ENCODE measurements around the gene MR1.

The MR1 gene

GRCh38 chr1:181092883-181093458 is 59.2 kb downstream of the MR1 start:
- no peak for DNase-seq

DNA sequence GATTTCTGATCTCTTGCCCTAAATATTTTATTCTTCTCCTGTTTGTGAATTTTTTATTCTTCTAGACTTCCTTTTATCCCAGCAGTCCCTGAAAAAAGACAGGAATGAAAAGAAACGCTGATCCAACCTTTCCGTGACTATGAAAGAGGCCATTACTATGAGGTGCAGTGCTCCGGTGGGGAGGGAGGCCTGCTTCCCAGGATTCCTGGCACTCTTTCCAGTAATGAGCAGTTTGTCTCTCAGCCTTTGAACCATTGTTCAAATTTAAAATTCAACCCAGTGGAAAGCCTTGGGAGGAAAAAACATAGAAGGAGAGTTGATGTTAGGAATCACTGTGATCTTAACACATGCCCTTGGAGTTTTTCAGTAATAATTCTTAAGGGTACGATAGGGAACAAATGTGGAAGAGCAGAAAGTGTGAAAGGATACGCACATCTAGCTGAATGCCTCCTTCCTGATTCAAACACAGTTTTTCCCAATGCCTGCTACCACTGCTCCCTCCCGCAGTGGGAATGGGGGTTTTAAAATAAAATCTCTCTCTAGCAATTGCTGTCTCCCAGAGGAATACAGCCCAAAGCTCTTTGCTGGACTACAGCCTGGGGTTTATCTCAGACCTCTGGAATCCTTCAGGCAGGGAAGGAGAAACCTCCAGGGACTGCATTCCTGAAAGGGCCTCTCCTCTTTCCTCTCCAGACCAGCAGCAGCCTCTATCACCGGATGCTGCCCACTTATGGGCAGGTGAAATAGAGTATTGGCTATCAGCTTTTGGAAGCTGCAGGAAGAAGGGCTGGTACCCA is 60.8 kb downstream of the MR1 start:
- DNase-seq: no peak

DNA sequence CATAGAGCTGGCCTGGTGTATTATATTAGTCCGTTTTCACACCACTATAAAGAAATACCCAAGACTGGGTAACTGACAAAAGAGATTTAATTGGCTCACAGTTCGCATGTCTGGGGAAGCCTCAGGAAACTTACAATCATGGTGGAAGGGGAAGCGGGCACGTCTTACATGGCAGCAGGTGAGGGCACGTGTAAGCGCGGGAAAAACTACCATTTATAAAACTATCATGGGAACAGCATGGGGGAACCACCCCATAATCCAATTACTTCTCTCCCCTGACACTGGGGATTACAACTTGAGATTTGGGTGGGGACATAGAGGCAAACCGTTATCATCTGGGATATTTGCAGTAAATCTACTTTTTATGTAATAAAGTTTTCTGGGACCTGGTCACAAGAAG is 61.5 kb downstream of the MR1 start:
- no peak for DNase-seq

DNA sequence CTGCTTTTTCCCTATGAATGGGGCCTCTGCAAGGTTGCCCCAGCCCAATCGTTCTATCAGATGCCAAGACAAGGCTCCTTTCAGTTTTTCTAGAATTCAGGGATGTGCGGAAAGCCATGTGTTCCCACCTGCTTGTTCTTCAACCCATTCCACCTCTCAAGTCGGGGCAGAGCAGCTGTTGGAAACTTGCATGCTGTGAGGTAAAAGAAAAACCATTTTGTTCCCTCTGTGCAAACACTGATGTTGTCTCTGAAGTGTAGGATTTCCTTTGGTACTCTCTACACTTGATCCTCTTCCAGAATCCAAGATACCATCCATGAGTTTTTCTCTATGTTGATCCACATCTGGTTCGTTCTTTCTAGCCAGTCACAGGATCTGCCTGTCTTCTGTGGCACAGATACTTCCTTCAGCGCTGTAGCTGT is 62.0 kb downstream of the MR1 start:
- no peak for DNase-seq

- no peak for DNase-seq
These were observed 63.5 kb downstream of the MR1 start for GRCh38 chr1:181097242-181097641.

DNA sequence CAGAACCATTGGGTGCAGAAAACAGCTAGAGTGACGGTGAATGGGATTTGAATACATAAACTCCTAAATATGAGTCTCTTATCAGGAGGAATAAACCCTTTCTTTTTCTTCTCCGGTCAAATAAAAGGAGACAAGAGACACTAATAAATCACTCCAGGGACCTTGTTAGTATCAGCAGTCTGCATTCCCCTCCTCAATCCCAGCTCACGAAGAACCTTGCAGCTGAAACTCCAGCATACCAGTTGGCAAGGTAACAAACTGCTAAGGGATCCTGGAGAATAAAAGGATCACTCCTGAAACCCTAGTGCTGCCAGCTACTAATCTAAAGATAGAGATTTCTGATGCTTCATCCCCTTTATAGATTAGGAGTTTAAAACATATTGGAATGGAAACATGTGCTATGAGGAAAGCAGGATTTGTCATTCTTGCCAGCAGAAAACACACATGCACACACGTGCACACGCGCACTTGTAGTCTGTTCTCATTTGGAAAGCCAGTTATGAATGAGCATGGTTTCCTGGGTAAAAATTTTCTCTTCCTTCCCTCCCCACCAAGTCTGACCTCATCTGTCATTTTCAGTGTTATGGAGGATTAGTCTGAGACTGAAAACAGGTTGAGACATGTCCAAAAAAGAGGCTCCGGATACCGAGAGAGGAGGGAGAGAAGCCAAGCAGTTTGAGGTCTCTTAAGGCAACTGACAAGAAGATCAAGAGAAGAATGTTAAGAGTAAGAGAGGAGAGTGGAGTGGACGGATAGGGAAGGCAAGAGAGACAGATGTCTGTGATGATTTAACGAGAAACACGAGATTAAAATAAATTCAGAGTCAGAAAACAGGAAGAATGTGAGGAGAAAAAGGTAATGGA is 65.6 kb downstream of the MR1 start:
- no peak for DNase-seq

DNA sequence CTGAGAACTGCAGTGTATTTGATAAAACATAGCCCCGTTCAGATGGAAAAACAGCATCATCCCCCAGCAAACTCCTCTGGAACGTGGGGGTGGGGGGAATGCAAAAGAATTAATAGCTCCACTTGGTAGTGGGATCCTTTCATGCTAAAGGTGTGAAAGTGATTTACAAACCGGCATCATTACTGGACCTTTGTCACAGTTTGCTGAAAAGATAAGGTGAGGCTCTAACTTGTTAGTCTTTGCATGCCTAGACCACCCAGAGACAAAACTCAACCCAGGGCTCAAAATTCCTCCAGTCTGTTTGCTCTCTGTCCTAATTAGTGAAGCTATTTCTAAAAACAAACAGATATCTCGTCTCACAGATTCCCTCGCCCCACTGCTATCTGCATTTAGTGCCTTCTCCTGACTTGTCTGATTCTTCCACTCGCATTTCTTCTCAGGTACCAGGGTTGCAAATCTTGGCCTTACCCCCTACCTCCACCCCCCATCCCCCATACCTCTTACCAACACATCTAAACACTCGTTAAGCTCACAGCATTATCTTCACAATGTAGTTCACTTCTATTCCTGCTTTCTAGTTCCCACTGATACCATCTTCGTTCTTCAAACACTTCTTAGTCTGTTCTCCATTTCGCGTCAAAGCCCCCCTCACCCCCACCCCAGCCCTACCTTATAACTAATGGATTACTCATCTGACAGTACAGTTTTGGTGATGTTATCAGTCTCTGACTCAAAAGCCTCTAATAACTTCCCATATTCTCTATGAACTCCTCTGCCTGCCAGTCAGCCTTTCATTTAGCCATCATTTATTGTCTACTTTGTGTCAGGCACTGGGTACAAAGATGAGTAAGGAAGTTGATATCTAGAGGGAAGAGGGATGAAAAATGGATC is 66.5 kb downstream of the MR1 start:
- no peak for DNase-seq

GRCh38 chr1:181100934-181101333 is 67.2 kb downstream of the MR1 start:
- no peak for DNase-seq

DNA sequence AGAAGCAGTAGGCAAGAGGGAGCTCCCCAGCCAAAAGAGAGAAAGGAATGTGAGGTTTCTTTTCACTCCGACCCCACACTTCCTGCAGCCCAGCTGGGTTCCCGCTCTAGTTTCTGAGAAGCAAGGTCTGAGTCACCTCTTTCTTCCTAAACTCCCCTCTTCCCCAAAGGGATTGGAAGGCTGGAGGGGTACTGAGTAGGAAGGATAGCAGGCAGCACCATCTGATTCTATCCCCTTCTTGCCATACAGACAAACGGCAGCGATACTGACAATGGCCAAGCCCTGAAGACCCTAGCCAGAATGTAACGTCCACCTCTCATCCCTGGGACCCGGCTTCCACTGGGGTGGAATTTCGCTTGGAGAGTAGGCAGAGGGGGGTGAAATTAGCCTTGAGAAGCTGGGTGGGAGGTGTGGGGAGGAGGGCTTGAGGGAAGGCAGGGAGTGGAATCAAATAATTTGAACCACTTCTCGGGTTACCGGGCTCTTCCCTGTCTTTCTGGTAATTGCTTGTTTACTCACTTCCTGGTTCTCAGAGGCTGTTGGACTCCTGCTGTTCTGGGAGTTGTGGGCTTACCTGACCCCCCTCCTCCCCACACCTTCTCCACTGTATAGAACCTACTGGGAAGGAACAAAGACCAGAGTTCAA is 67.9 kb downstream of the MR1 start:
- no peak for DNase-seq

GRCh38 chr1:181102841-181103240 is 69.1 kb downstream of the MR1 start:
- DNase-seq: no peak

- no peak for DNase-seq
These were observed 69.6 kb downstream of the MR1 start for GRCh38 chr1:181103399-181103798.

DNA sequence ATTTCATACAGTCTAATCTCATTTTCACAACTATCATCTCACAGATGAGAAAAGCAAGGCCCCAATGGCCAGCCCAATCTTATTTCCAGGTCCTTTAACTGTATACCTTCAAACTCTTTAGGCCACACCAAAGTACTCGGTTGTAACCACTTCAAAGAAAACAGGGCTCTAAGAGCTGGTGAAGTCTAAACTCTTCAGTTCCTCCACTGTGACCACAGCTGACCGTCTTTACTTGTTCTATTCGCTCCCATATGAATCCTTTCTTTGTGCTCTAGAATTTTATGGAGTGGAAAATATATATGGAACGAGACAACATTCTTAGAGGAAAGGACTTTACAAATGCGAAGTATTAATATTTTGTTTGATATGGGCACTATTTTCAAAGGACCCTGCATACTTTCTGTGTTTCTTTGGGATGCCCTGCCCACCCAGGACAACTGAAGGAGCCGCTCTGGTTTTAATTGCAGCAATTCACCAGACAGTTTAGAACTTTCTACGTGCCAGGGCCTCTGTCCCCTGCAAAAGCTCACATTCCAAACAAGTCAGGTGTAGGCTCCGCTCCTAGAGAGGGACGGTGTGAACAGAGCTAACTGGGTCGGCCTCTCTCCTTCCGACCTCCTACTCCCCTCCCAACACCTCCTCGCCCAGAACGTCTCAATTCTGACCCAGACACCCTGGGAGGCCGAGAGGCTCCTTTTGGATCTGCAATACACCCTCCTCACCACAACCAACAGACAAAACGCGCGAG is 70.4 kb downstream of the MR1 start:
- DNase-seq: no peak

DNA sequence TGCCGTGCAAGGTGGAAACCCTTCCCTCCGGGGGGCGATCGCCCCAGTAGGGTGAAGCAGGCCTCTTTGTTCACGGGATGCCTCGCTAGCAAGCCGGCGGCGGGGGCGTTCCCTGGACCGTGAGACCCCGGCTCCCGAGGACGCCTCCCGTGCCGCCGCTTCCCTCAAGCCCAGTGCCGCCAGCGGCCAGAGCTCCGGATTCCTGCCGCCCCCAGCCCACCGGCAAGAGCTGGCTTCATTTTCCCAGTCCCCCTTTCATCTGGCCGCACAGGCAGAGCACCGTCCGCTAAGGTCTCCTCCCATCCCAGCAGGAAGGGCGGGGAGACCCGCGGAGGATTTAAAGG is 71.0 kb downstream of the MR1 start:
- DNase-seq: peak; percentile 49

DNA sequence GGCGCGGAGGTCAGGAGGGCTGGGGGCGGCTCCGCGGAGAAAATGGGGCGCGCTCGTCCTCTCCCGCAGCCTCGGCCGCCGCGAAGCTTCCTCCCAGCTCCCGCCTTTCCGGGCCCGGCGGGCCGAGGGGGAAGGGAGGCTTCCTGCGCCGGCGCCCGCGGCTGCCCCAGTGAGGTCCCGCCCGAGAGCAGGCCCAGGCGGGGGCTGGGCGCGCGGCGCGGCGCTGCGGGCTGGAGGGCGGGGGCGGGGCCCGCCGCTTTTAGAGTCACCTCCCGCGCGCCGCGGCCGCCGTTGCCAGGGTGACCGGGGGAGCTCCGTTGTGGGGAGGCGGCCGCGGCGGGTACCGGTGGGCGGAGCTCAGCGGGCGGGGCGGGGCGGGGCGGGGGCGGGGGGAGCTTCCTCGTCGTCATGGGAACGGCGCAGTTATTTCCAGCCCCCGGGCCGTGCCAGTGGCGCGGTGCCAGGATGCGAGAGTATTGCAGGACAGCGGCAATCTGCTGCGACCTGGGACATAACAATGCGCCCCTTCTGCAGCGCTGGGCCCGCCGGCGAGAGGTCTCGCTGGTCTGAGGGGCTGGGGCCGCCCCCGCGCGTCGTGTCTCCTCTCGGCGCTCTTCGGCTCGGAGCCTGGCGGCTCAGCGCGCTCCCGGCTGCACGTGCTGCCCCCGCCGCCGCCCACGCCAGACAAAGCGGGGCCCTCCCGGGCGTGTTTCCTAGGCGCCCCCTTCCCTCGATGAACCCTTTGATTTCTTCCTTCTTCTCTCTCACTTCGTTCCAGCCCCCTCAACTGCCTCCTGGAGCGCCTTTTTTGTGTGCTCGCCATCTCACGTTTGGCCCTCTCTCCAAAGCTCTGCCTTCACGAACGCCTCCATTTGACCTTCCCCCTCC is 71.6 kb downstream of the MR1 start:
- peak; percentile 97 for DNase-seq

- no peak for DNase-seq
These were observed 72.2 kb downstream of the MR1 start for GRCh38 chr1:181106022-181106312.

- no peak for DNase-seq
These were observed 72.7 kb downstream of the MR1 start for GRCh38 chr1:181106479-181106878.

DNA sequence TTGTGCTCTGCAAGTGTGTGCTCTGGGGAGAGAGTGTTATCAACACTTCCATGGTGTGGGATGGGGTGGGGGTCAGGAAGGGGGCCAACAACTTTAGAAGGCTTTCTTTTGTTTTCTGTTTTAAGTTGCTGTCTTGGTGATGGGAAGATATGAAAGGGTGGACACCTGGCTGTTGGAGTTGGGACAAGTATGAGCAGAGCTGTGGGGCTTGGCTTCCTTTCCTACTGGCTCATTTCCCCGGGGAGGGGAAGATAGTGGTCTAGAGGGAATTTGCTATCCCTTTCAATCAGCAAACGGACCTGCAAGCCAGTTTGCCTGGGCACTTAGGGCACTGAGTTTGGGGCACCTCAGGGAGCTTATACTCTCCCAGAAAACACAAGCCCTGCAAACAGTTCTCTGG is 73.9 kb downstream of the MR1 start:
- DNase-seq: no peak

GRCh38 chr1:181108304-181108867 is 74.6 kb downstream of the MR1 start:
- DNase-seq: no peak

- DNase-seq: no peak
These were observed 76.2 kb downstream of the MR1 start for GRCh38 chr1:181110013-181110412.
